K562 (cell line): Measurements from ENCODE around the gene HNRNPDL.

Experiments used
- BCLAF1 ChIP-seq, 2 experiments: fragments of 450-650 bp in 1 of 2; IDR thresholded peaks; 2 replicates each; pipeline ENCODE4 v1.6.1; 2011 to 2017; ENCODE audit warnings: low read depth in 2 of 2, antibody characterized with exemption in 1 of 2, borderline replicate concordance in 1 of 2, low read length in 1 of 2, mild to moderate bottlenecking in 1 of 2, mixed read lengths in 1 of 2; ENCODE audit not compliant: control insufficient read depth in 1 of 2
- CTCF ChIP-seq, 3 experiments: IDR thresholded peaks in 2 of 3; conservative IDR thresholded peaks in 1 of 3; 2 replicates each; pipeline ENCODE4 v1.5.1; 2011 to 2012; ENCODE audit warnings: low read length in 3 of 3, mild to moderate bottlenecking in 3 of 3, control low read depth in 2 of 3, improper control_type of control experiment in 1 of 3, inconsistent platforms in 1 of 3, low read depth in 1 of 3, mixed read lengths in 1 of 3, moderate library complexity in 1 of 3; ENCODE audit not compliant: insufficient read depth in 2 of 3
- ELF4 ChIP-seq: fragments of 450-650 bp; formaldehyde crosslinking; IDR thresholded peaks from 2 replicates; pipeline ENCODE4 v1.4.0; 2022; ENCODE audit warnings: missing genetic modification characterization
- ESRRA ChIP-seq: fragments of 450-650 bp; IDR thresholded peaks from 2 replicates; pipeline ENCODE4 v1.6.1; 2014; ENCODE audit warnings: low read depth, mild to moderate bottlenecking, moderate library complexity, borderline replicate concordance
- HDAC2 ChIP-seq: fragments of 450-650 bp; IDR thresholded peaks from 2 replicates; pipeline ENCODE4 v1.6.1; 2016; ENCODE audit warnings: mild to moderate bottlenecking
- JUNB ChIP-seq: fragments of 450-650 bp; formaldehyde crosslinking; conservative IDR thresholded peaks from 2 replicates; pipeline ENCODE4 v1.4.0; 2020; ENCODE audit warnings: mild to moderate bottlenecking
- NFIC ChIP-seq: fragments of 450-650 bp; IDR thresholded peaks from 2 replicates; pipeline ENCODE4 v1.6.1; 2017; ENCODE audit warnings: mild to moderate bottlenecking, inconsistent platforms
- TF ChIP-seq, protein P1 (sequence below): sonication (generic); formaldehyde crosslinking; IDR thresholded peaks from 2 replicates; pipeline ENCODE4 v1.8.1; 2022; ENCODE audit warnings: missing genetic modification reagents

DNA sequence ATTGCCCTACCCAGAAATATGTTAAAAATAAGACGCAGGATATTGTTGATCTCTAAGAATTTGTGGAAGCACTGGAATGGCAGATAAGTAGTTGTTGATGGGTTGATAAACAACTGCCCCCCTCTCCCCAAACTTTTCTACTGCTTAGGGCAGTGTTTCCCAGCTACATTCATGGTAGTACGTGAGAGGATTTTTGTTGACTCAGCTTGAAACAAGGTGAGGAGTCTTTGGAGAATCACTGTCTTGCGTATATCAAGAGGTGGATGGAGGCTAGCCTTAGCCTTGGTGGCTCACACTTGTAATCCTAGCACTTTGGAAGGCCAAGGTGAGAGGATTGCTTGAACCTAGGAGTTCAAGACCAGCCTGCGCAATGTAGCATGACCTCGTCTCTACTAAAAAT is 5.9 kb upstream of the HNRNPDL start:
- TF ChIP-seq JUNB (CRISPR knock-in tag) (no peak), CTCF (IDR thresholded peaks at IDR 0.05 in 2 of 3, conservative IDR thresholded peaks at IDR 0.05 in 1 of 3; ENCODE audit: insufficient read depth in 2 of 3, low read depth in 1 of 3, low read length in 3 of 3) (no peak), HDAC2 (no peak), NFIC (no peak), ELF4 (no peak), BCLAF1 (IDR thresholded peaks at IDR 0.05; ENCODE audit: borderline replicate concordance in 1 of 2, control insufficient read depth in 1 of 2, low read depth in 2 of 2, low read length in 1 of 2) (no peak), ESRRA (no peak)
- TF ChIP-seq, protein P1, sequence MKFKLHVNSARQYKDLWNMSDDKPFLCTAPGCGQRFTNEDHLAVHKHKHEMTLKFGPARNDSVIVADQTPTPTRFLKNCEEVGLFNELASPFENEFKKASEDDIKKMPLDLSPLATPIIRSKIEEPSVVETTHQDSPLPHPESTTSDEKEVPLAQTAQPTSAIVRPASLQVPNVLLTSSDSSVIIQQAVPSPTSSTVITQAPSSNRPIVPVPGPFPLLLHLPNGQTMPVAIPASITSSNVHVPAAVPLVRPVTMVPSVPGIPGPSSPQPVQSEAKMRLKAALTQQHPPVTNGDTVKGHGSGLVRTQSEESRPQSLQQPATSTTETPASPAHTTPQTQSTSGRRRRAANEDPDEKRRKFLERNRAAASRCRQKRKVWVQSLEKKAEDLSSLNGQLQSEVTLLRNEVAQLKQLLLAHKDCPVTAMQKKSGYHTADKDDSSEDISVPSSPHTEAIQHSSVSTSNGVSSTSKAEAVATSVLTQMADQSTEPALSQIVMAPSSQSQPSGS, result no peak
